NCI-H69 (cell line): ENCODE results near the gene TMPRSS6.
A peak's percentile ranks its signal among the peaks of the same experiment; 100 is the strongest.

ENCODE experiments used
- DNase-seq: peaks from one replicate; lab custom pipeline; 2025; lab: John Stamatoyannopoulos, UW

The TMPRSS6 gene

GRCh38 chr22:37051391-37052385, 57.8 kb downstream of the TMPRSS6 start, which contains the start of gene KCTD17:
KCTD17 (plus strand) TSS chr22:37051742; CDS start chr22:37051761, 19 bp downstream.
- peak; percentile 81 for DNase-seq

DNA sequence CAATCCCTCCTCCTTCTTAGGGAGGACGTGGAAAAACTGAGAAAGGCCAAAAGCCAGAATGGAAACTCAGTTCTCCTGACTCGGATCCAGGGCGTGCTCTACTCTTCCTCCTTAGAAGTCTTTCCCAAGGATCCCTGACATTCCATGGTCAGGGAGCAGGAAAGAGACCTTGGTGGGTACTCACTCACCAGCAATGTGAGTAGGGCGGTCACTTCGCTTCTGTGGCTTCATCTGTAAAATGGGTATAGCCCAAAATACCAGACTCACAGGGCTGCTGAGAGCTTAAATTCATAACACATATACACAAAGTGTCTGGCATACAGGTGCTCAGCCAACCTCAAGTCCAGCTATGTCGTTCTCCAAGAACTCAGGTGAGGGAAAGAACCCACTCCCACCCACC, 58.6 kb downstream of the TMPRSS6 start:
- DNase-seq: no peak

GRCh38 chr22:37049224-37049623, 60.3 kb downstream of the TMPRSS6 start:
- no peak for DNase-seq

DNA sequence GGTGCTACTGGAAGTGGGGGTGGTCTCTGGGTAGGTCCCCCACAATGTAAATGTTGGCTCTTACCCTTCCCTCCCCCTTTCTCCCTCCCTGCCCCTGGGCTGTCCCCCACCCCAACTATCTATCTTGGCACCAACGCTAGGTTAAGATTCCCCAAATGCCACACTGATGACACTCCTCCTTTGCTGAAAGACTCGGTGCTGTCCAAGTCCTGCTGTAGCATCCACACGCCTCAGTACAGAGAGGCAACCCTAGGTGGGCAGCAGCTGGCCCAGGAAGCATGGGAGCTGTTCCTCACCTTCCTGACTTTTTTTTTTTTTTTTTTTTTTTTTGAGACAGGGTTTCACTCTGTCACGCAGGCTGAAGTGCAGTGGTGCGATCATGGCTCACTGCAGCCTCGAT, 61.4 kb downstream of the TMPRSS6 start:
- DNase-seq: no peak

GRCh38 chr22:37047006-37047405, 62.5 kb downstream of the TMPRSS6 start:
- no peak for DNase-seq

GRCh38 chr22:37046589-37046988, 62.9 kb downstream of the TMPRSS6 start:
- no peak for DNase-seq

- DNase-seq: no peak
Measured at GRCh38 chr22:37045958-37046357, 63.6 kb downstream of the TMPRSS6 start.

- no peak for DNase-seq
Measured at GRCh38 chr22:37044634-37045625, 64.6 kb downstream of the TMPRSS6 start.

- DNase-seq: peak; percentile 35
Measured at GRCh38 chr22:37043828-37044538, 65.5 kb downstream of the TMPRSS6 start.

GRCh38 chr22:37043209-37043827, 66.2 kb downstream of the TMPRSS6 start:
- DNase-seq: no peak

- DNase-seq: no peak
Measured at GRCh38 chr22:37039466-37039865, 70.0 kb downstream of the TMPRSS6 start.

GRCh38 chr22:37037669-37038068, 71.8 kb downstream of the TMPRSS6 start:
- DNase-seq: no peak

GRCh38 chr22:37036655-37037377, 72.7 kb downstream of the TMPRSS6 start:
- no peak for DNase-seq

- DNase-seq: no peak
Measured at GRCh38 chr22:37033605-37034430, 75.7 kb downstream of the TMPRSS6 start.

- peak; percentile 35 for DNase-seq
Measured at GRCh38 chr22:37032535-37033460, 76.7 kb downstream of the TMPRSS6 start.

GRCh38 chr22:37032134-37032534, 77.4 kb downstream of the TMPRSS6 start:
- no peak for DNase-seq

DNA sequence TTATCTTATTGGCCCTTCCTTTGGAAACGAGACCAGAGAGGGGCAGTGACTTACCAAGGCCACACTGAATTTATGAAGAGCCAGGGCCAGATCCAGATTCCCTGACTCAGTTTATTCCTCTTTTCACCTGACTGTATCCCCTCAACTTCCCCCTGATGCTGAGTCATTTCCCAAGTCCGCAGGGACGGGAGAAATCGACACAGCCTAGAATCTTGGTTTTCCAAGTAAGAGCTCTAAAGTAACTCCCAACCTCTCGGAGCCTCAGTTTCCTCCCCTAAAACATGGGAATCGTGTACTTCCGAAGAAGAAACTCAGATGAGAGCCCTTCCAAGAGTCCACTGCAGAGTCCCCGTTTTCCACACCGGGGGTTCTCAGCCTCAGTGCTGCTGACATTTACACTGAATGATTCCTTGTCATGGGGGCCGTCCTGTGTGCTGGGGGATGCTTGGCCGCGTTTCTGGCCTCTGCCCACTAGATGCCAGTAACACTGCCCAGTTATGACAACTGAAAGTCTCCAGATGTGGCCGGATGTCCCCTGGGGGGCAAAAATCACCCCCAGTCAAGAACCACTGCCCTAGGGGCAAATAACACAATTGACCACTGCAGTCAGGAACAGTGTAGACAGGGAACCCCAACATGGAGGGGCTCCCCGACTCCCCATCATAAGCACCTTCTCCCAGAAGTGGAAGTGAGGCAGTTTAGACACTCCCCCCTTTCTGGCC, 78.8 kb downstream of the TMPRSS6 start:
- no peak for DNase-seq
